ENCODE measurements around the gene PRSS38.

PRSS38 gene

GRCh38 chr1:227779021-227779441, 36.4 kb upstream of the PRSS38 start:
- no peak for DNase-seq (ENCODE audit: low read depth, low spot score)

- DNase-seq (ENCODE audit: low read depth, low spot score): no peak
These were observed 35.8 kb upstream of the PRSS38 start for GRCh38 chr1:227779685-227780084.

GRCh38 chr1:227780101-227781044, 35.1 kb upstream of the PRSS38 start:
- DNase-seq (ENCODE audit: low read depth, low spot score): no peak

GRCh38 chr1:227781314-227781930, 34.1 kb upstream of the PRSS38 start:
- no peak for DNase-seq (ENCODE audit: low read depth, low spot score)

GRCh38 chr1:227782226-227782625, 33.2 kb upstream of the PRSS38 start:
- no peak for DNase-seq (ENCODE audit: low read depth, low spot score)

- DNase-seq (ENCODE audit: low read depth, low spot score): no peak
These were observed 30.2 kb upstream of the PRSS38 start for GRCh38 chr1:227785094-227785804.

GRCh38 chr1:227785805-227786671, 29.4 kb upstream of the PRSS38 start:
- no peak for DNase-seq (ENCODE audit: low read depth, low spot score)

GRCh38 chr1:227786673-227787512, 28.6 kb upstream of the PRSS38 start:
- no peak for DNase-seq (ENCODE audit: low read depth, low spot score)

- DNase-seq (ENCODE audit: low read depth, low spot score): peak; percentile 50
These were observed 27.8 kb upstream of the PRSS38 start for GRCh38 chr1:227787513-227788270.

GRCh38 chr1:227788271-227789083, 27.0 kb upstream of the PRSS38 start:
- no peak for DNase-seq (ENCODE audit: low read depth, low spot score)

GRCh38 chr1:227789084-227790033, 26.1 kb upstream of the PRSS38 start:
- no peak for DNase-seq (ENCODE audit: low read depth, low spot score)

- no peak for DNase-seq (ENCODE audit: low read depth, low spot score)
These were observed 25.5 kb upstream of the PRSS38 start for GRCh38 chr1:227790034-227790400.

- DNase-seq (ENCODE audit: low read depth, low spot score): no peak
These were observed 24.6 kb upstream of the PRSS38 start for GRCh38 chr1:227790868-227791267.

GRCh38 chr1:227791425-227792143, 23.9 kb upstream of the PRSS38 start:
- DNase-seq (ENCODE audit: low read depth, low spot score): no peak

- no peak for DNase-seq (ENCODE audit: low read depth, low spot score)
These were observed 23.0 kb upstream of the PRSS38 start for GRCh38 chr1:227792216-227793078.

Data from brain pericyte (primary cell).